OCI-LY3 (cell line): ENCODE measurements around the gene CDH4.

Source experiments
- CTCF ChIP-seq: fragments of 200-600, 300-600 bp; sonication (generic); IDR thresholded peaks from 2 replicates; pipeline ENCODE4 v1.5.1; 2014; ENCODE audit warnings: antibody characterized with exemption, low read length, low read depth
- EZH2phosphoT487 ChIP-seq: fragments of 200-600 bp; shearing (Covaris generic); IDR thresholded peaks from 2 replicates; pipeline ENCODE4 v1.6.1; 2018; ENCODE audit warnings: antibody characterized with exemption, mixed run types, low read depth

GRCh38 chr20:61725966-61726365, 473.9 kb downstream of the CDH4 start:
- no peak for TF ChIP-seq CTCF
- TF ChIP-seq EZH2phosphoT487 = no peak
